ENCODE data around the gene MYLK.

The MYLK gene

DNA sequence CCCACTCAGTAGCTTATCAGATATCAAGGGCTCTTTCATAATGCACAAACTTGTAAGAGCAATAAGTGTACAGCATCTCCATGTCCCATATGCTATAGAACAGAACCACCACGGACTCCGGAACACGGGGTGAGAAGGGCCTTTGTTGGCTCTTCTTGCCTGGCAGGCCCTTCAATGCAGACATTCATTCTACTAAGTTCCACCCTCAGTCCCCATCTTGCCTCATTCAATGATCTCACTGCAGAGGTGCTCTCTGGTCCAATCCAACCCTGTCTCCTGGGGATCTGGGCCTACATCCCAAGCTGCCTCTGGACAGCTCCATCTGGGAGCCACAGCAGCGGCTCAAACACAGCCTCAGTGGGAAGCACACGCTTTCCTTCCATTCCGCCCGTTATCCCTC lies 316.1 kb downstream of the MYLK start:
- Histone ChIP-seq H3K4me1 (ENCODE audit: control insufficient read depth in 1 of 2, insufficient read depth in 1 of 2, low read depth in 1 of 2, low read length in 1 of 2) (no peaks in the 10 kb centered on the region), H3K36me3 (no peaks in the 10 kb centered on the region), H3K4me3 (ENCODE audit: low read depth in 1 of 2, low read length in 1 of 2) (no peak overlapping the region), H3K27ac (no peak overlapping the region), H3K27me3 (no peaks in the 10 kb centered on the region), H3K9me3 (no peaks in the 10 kb centered on the region)
- no peak for TF ChIP-seq CTCF (IDR thresholded peaks at IDR 0.05)

GRCh38 chr3:123564056-123564455 lies 320.1 kb downstream of the MYLK start:
- Histone ChIP-seq H3K9me3 (no peaks in the 10 kb centered on the region), H3K36me3 (no peaks in the 10 kb centered on the region), H3K4me1 (ENCODE audit: control insufficient read depth in 1 of 2, insufficient read depth in 1 of 2, low read depth in 1 of 2, low read length in 1 of 2) (no peaks in the 10 kb centered on the region), H3K4me3 (ENCODE audit: low read depth in 1 of 2, low read length in 1 of 2) (no peak overlapping the region), H3K27ac (no peak overlapping the region), H3K27me3 (no peaks in the 10 kb centered on the region)
- TF ChIP-seq CTCF (IDR thresholded peaks at IDR 0.05): no peak

GRCh38 chr3:123562547-123562946 lies 321.6 kb downstream of the MYLK start:
- Histone ChIP-seq H3K27ac (no peak overlapping the region), H3K36me3 (no peaks in the 10 kb centered on the region), H3K9me3 (no peaks in the 10 kb centered on the region), H3K27me3 (no peaks in the 10 kb centered on the region), H3K4me3 (ENCODE audit: low read depth in 1 of 2, low read length in 1 of 2) (no peak overlapping the region), H3K4me1 (ENCODE audit: control insufficient read depth in 1 of 2, insufficient read depth in 1 of 2, low read depth in 1 of 2, low read length in 1 of 2) (no peaks in the 10 kb centered on the region)
- TF ChIP-seq CTCF (IDR thresholded peaks at IDR 0.05): no peak

DNA sequence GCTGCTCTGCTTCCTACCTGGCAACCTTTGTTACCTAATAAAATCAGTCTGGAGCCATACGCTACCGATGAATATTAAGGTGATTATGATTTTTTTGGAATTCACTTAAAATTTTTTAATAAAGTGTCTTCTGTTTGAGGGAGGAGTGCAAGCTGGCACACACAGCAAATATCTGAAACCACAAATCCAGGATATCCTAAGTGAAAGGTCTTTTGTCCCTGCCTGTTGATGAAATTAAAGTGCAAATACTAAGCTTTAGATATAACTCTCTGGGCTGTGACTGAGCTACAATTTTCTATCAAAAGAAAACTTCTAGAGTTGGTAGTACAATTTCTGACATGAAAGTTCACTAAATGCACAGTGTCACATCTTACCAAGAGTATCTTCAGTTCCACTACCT lies 322.9 kb downstream of the MYLK start:
- H3K27me3 ChIP-seq: no peaks in the 10 kb centered on the region
- no peak overlapping the region for H3K27ac ChIP-seq
- no peaks in the 10 kb centered on the region for H3K4me1 ChIP-seq (ENCODE audit: control insufficient read depth in 1 of 2, insufficient read depth in 1 of 2, low read depth in 1 of 2, low read length in 1 of 2)
- no peaks in the 10 kb centered on the region for H3K36me3 ChIP-seq
- H3K4me3 ChIP-seq (ENCODE audit: low read depth in 1 of 2, low read length in 1 of 2): no peak overlapping the region
- no peak for TF ChIP-seq CTCF (IDR thresholded peaks at IDR 0.05)
- no peaks in the 10 kb centered on the region for H3K9me3 ChIP-seq
